HG02642 (cell line): ENCODE data around the gene SPRTN.
"Not testable (repeated sequence)": the region's sequence is repeated elsewhere in the genome, so short reads cannot be mapped to it uniquely, and the experiment has no call there.

ENCODE experiments used
- ATAC-seq: cut with Tn5 transposase; IDR thresholded peaks from one replicate; pipeline ENCODE4 v1.9.1; 2021; ENCODE audit warnings: mild to moderate bottlenecking; ENCODE audit not compliant: unreplicated experiment, poor library complexity

Gene SPRTN

DNA sequence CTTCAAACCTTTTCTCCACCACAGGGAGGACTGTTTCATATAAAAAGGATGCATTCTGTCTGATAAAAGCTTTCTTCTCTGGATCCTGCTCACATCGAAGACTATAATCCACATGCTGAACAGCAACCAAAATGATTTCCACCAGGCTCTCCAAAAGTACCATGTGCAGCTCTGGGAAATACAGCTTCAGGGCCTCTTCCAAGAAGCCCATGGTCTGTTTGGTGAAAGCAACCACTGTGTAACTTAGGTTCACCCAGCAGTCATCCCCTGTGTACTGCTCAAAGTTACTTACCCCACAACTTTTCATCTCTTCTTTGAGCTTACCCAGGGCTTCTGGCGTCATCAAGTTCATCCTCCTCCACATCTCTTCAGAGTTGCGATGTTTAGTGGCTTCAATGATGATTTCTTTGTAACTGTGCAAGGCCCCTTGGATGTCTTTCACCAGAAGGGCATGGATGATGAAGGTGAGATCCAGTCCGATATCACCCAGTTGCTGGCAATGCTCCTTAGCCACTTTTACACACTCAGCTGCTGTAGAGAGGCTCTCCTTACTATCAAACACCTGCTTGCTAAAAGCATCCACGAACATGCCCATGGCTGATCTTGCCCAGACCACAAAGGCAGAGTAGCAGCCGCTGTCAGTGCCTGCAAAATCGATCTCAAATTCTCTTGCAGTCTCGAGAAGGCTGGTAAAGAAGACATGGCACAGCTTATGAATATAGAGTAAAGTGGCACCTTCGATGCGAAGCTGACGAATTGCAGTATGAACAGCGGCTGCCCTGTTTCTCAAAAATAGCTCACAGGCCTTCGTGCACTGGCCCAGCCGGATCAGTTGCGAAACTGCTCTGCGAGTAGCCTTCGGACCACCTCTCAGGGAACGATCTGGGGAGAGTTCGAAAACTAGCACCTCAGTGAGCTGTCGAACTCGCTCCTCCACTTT lies 2.2 kb upstream of the SPRTN start:
- no peak for ATAC-seq

- ATAC-seq, result peak; percentile 24
Observed at GRCh38 chr1:231337043-231337471, 1.0 kb upstream of the SPRTN start.

DNA sequence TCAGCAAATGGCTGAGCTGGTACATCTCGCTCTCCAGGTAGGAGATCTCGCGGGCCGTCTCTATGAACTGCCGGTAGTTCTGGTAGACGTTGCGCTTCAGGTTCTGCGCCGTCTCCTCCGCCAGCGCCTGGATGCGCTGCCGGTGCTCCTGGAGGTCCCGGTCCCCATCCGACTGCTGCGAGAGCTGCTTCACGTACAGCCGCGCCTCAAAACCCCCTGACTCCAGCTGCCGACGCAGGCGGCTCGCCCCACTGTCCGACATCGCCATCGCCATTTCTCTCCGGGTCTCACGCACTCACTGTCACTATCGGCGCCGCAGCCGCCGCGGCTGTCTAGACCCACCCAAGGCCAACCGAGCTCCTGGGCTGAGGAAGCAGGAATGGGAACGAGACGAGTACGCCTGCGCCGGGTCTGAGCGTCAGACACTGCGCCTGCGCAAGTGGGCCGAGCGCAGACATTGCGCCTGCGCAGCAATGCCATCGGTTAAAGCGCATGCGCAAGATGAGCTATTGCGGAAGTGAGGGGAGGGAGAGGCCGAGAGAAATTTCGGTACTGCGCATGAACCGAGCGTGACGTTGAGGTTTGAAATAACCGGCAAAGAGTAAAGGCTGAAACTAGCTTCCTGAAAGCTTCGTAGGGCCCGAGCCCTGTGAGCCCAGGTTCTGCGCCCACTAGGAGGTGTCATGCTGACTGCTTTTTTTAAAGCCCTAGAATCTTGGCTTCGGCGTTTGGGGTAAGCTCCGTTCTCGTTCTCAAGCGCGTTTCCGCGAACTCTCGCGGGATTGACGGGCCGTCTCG lies 422 bp upstream of the SPRTN start, which contains the start of gene EXOC8:
Gene EXOC8 (minus strand): TSS at position 381 of the 798 bp plus-strand sequence. CDS start 107 bp downstream, at position 274.
- peak; percentile 80 for ATAC-seq

DNA sequence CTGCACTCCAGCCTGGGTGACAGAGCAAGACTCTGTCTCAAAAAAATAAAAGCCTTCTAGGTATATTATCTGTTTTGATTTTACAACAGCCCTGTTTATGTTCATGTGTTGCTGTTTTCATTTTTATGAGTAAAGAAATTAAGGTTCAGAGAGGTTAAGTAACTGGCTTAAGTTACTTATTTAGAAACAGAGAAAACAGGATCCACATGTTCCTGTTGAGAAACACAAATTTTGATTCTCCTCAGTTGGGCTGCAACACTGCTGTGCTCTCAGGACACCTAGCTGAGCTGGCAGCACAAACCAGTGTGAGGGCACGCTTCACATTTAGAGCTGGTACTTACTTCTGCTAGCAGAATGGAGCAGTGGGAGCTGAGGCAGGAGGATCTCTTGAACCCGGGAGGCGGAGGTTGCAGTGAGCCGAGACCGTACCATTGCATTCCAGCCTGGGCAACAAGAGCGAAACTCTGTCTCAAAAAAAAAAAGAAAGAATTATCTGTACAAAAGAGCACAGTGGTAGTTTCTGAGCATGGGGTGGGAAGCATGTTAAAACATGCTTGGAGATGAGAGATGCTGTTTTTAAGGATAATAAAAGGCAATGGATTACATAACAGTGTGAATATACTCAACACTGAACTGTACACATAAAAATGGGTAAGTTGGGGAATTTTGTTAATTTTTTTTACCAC lies 2.4 kb downstream of the SPRTN start:
- ATAC-seq, result no peak

GRCh38 chr1:231347961-231348360 lies 9.9 kb downstream of the SPRTN start:
- no peak for ATAC-seq

DNA sequence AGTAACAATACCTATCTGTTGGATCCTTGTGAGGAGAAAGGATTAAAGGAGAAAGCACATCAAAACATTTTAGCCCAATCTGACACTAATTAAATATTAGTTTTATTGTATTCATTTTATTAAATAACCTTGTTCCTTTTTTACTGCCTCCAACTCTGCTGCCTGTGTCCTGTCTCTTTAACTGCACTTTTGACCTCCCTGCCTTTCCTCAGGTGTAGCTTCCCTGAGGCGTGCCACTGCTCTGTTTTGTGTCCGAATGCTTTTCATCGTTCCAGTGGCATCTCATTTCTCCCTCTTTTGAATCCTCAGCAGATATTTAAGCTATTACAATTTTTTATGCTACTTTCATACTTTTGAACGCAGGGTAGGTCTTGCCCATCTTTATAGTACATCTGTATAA lies 10.3 kb downstream of the SPRTN start:
- ATAC-seq, result no peak

GRCh38 chr1:231348856-231349255 lies 10.8 kb downstream of the SPRTN start:
- ATAC-seq, result not testable (repeated sequence)

DNA sequence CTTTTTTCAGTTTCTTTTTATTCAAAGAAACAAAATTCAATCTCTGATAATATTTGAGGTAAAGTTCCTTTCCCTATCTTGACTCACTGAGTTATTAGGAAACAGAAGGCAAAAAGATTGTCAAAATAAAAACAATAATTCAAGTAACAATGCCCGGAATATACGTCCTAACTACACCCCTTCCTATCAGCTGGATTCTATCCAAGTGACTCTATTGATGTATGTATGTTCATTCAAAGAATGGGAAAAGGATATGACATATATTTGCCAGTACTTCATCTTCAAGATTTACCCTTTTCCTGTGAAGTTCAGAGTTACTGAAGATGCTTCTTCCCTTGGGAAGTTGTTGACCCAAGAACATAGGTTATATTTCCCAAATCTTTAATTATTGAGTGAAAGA lies 13.7 kb downstream of the SPRTN start:
- ATAC-seq, result no peak

- no peak for ATAC-seq
Observed at GRCh38 chr1:231353086-231353485, 15.0 kb downstream of the SPRTN start.

GRCh38 chr1:231354330-231355020 lies 16.4 kb downstream of the SPRTN start:
- ATAC-seq, result no peak

- no peak for ATAC-seq
Observed at GRCh38 chr1:231355171-231355570, 17.1 kb downstream of the SPRTN start.

- no peak for ATAC-seq
Observed at GRCh38 chr1:231357187-231357772, 19.2 kb downstream of the SPRTN start.

GRCh38 chr1:231357831-231358354 lies 19.8 kb downstream of the SPRTN start:
- peak; percentile 85 for ATAC-seq

DNA sequence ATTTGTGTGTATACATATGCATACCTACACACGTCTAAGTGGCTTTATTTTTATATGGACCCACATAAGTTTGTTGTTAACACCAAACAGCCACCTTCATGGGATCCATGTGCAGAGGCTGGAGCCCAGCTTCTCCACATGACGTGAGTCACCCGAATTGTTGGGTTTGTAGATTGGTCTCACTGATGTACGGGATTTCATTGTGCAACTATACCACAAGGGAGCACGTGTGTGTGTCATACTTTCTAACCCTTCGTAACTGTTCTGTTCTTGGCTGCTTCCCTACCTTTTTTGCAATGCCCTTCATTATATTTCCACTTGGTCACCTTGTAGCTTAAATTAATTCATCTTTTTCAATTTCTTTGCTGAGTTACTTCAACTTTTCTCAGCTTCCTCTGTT lies 21.0 kb downstream of the SPRTN start:
- ATAC-seq, result no peak

DNA sequence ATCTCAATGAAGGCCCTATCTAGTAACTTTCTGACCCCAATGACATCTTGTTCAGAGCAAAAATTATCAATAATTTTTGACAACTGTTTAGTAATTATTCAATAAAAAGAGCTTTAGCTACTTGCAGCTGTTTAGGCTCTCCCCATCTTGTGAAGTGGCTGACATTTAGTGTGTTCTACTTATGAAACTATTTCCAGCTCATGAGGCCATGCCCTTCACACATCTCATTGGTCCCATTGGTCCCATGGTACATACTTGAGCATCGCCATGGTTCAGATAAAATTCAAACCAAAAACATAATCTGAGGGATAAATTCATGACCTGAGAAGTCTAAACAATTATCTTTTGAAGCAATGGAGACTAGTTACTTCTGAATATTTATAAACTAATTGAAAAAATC lies 24.2 kb downstream of the SPRTN start:
- no peak for ATAC-seq

DNA sequence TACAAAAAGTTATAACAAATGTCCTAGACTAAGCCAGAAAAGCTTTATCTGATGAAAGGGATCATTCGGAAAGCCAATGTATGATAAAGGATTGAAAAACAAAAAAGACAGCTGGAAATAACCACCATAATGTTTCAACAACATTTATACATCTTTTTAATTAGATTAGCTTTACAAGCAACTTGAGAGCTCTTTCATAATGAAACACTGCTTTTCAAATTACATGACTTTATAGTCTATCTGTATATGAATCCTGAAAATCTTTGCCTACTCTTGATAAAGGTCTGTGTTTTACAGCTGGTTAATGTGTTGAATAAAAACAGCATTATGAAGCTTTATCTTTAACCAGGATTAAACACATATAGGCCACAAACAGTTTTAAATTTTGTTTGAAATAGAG lies 25.5 kb downstream of the SPRTN start:
- no peak for ATAC-seq

DNA sequence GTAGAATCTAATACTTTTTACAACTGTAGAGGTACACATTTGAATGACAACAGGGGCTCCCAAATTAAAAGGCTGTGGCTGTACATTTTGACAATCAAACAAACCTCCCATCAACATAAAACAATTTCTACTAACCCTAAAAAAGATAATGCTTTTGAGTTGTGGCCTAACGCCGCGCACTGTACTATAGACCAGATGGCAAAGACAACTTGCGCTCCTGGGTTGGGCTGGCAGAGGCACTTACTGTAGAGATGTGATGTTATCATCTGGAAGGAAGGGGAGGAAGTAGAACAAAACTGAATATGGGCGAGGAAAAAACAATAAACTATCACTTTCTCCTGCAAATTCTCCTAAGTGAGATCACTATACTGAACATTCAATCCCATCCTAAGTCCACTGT lies 26.1 kb downstream of the SPRTN start:
- no peak for ATAC-seq

DNA sequence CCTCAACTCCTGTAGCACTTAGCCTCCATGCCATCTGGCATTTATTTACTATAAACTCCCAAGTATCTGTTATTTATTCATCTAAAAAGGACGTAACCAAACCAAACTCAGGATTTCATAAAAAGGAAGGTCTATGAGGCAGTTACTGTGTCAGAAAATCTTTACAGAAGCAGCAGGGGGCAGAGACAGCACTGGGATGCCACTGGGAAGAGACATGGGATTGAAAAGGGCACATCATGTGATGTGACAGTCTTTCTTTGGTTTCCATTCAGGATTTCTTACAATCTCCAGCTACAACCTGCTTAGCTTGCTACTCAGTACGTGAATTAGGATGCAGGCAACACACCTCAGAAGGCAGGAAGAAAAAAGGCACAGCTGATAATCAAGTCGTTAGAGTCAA lies 31.2 kb downstream of the SPRTN start:
- ATAC-seq, result no peak

DNA sequence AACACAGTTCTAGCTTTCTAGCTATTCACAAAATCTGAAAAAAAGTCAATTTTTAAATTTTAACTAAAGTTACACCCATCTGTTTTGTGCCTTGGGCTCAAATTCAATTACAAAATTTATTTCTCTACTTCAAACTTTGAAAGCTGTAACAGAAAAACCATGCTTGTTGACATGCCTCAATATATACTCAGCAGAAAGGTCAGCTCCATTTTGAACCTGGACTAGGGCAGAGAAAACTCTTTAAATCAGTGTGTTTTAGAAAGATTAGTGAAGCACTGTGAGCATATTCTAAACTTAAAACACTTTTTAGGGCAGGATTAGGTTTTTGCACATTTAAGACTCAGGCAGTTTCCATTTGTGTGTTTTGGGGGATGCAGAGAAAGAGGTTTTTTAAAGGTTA lies 34.4 kb downstream of the SPRTN start:
- ATAC-seq, result no peak
